IPS-11a (cell line): Measurements from ENCODE around the gene IRF5.
"Not testable (repeated sequence)": the region's sequence is repeated elsewhere in the genome, so short reads cannot be mapped to it uniquely, and the experiment has no call there.

Experiments used
- H3K4me3 ChIP-seq: one replicate; pipeline ENCODE4 v1.5.1; 2013; ENCODE audit warnings: low read depth, low read length, control low read depth

Gene IRF5

DNA sequence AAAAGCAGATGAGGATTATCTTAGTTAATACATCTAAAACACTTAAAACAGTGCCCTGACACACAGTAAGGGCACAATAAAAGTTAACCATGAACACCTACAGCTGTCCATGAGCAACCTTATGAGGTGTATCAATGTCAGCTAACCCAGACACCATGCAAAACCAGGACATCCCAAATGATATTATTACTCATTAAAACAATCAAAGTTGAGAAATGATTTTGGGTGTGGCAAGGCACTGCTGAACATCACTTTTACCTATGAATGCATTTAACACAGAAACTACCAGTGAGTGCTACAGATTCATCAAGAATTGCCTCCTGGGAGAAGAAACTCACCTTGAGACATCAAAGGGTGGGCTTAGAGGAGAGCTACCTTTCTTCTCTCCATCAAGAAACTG, 18.3 kb downstream of the IRF5 start:
- H3K4me3 ChIP-seq = no peak overlapping the region

DNA sequence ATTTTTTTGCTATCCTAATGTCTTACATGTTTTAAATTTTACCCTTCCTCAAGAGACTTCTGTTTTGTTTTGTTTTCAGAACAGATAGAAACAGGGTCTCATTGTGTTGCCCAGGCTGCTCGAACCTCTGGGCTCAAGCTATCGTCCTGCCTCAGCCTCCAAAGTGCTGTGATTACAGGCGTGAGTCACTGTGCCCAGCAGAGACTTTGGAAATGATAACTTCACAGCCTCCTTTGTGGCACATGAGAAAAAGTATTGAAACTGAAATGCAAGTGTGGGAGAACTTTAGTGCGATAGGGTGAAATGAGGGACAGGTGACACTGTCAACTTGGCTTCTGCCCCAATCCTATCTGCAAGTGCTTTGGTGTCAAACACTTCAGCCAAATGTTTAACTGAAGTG, 21.6 kb downstream of the IRF5 start:
- no peak overlapping the region for H3K4me3 ChIP-seq

DNA sequence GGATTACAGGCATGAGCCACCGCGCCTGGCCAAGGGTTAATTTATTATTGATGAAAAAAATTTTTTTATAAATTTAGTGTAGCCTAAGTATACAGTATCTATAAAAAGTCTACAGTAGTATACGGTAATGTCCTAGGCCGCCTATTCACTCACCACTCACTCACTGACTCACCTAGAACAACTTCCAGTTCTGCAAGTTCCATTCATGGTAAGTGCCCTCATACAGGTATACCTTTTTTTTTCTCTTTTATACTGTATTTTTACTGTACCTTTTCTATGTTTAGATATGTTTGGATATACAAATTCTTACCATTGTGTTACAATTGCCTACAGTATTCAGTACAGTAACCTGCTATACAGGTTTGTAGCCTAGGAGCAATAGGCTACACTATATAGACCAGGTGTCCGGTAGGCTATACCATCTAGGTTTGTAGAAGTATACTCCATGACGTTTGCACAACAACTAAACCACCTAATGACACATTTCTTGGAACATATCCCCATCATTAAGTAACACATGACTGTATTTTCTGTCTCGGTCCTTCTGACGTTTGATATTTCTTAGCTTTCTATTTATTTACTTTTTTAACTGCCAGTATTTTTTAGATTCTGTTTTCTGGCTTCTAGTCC, 23.4 kb downstream of the IRF5 start:
- no peak overlapping the region for H3K4me3 ChIP-seq

DNA sequence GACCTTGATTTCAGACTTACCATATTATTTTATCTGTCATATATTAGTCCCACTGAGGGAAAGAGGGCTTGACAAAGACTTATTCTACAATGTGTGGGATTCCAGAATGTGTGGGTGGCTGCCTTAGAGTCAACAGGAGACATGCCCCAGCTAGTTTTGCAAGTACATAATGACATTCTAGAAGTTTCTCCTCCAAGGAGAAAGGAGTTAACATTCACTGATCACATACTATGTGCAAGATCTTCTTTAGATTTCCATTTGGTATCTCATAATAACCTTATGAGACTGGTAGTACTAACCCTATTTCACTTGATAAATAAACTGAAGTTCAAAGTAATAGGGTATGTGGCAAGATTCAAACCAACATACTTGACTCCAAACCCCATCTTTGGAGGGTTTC, 25.2 kb downstream of the IRF5 start:
- no peak overlapping the region for H3K4me3 ChIP-seq

DNA sequence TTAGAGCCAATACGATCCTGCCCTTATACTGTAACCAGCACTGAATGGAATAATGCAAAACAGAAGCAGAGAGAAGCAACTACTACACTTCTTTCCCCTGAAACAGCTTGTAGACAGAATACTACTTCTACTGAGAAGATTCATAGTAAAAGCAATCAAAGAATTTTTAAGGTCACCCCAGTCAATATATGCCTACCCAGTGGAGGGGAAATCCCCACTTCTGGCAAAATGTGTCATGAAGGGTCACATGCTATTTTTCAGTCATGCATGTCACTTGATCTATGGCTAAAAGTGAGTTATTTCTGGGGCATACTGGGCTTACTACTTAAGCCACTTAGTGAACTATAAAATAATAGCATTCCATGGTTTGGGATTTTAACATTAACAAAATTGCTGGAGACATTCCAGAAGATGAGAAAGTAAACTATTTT, 25.6 kb downstream of the IRF5 start:
- H3K4me3 ChIP-seq = no peak overlapping the region

DNA sequence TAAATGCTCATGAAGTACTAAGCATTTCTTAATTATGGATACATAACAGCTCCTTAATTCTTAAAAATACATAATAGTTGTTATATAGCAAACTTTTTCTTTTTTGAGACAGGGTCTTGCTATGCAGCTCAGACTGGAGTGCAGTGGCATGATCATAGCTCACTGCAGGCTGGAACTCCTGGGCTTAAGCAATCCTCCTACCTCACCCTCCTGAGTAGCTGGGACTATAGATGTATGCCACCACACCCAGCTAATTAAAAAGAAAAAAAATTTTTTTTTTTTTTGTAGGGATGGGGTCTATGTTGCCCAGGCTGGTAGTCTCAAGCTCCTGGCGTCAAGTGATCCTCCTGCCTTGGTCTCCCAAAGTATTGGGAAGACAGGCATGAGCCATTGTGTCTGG, 30.9 kb downstream of the IRF5 start:
- H3K4me3 ChIP-seq = no peak overlapping the region

DNA sequence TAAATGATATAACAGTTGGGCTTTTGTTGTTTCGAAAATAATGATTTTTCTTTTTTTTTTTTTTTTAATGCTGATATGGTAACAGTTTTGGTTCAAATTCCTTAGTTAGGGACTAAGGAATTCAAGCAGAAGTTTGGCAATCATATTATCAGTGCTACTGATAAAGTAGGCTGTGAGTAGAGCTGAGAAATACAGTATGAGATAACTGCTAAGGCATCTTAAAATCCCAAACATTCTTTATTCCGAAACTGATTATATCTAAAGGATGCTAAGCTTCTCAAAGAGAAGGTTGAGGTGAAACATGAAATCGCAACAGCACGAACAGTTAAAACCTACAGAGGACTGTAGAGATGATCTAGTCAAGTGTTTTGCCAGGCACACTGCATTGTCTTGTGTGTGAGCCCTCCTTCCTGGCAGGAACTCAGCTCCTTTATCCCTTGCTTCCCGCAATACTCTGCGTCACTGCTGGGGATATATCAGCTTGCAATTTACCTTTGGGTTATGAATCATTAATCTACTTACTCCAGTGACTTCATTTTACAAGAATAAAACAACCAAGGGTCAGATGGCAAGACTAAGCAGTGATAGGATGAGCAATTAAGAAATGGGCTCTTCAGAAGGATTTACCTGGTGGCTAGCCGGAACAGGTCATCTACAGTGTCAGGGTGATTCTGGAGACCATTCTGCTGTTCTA, 36.7 kb downstream of the IRF5 start:
- H3K4me3 ChIP-seq = no peak overlapping the region

DNA sequence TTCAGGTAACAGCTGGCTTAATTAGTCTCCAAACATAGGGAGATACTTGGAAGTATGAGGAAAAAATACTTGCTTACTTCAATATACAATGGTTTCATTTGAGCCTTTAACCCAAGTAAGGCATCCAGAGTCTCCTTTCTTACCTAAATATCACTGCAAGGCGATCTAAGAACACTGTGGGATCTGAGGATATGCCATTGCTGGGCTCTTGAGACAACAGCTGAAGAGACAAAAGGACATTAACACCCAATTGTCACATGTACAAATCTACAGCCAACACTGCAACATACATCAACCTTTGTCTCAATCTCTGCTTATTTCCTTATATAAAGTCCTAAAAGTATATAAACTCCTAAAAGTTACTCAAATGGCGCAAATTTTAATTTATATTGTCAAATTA, 44.4 kb downstream of the IRF5 start:
- H3K4me3 ChIP-seq = no peak overlapping the region

DNA sequence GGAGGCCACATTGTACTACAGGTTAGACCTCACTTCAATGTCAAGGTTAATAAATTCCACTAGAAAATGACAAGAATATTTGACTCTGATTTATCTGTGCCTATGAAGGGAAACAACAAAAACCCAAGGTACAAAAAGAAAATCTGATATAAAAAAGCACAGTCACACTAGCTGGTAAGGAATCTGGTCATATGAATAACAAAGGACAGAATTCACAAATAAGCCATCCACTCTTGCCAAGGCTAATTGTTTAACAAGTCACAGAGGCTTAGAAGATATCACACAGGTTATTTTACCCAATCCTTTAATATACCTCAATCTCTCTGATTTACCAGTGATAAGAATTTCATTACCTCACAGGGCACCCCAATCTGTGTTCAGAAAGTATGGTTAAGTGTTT, 47.9 kb downstream of the IRF5 start:
- H3K4me3 ChIP-seq = no peak overlapping the region

DNA sequence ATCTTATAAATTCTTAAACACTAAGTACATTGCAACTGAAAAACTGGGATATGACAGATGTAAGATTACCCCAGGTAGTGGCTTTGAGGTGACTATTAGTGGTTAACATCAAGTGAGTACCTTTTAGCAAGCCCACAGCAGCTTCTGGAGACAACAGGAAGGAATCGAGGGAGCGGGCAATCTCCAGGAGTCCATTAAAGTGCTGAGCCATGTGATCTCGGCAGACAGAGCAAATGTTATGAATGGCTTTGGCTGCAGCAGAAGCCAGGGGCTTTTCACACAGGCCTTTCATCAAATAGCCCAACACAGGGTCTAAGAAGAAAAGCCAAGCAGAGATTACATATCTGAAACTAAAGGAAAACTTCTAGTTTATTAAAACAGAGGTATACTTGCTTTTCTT, 48.9 kb downstream of the IRF5 start:
- no peak overlapping the region for H3K4me3 ChIP-seq

DNA sequence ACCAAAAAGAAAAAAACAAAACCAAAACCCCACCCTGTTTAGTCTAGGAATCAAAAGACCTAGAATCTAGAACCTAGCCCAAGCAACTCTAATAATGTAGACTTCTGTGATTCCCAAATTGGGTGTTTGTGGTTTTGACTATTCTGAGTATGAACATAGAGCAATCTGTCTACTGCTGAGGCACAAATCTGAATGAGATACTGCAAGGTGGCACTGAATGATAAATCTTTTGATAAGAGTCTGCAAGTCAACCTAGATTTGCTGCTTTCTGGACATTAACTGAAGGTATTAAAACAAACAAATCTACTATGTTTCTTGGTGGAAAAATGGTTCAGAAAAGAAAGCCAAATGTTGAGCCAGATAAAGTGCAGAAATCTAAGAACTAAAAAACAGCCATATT, 50.6 kb downstream of the IRF5 start:
- H3K4me3 ChIP-seq = no peak overlapping the region

DNA sequence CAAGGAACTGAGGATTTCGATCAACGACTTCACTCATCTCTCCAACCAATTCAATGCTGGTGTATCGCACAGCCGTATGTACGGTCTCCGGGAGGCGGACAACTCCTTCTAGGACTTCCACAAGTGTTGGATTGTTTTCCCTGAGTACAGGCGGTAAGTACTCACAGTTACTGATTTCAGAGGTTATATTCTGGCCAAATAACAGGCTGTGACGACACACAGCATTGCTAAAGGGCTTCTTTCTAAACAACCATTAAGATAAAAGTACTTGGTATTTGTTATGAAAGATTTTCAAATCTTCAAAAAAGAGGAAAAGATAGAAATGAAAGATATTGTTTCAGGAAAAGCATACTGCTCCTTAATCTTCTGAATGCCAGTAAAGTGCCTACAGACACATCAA, 52.2 kb downstream of the IRF5 start:
- no peak overlapping the region for H3K4me3 ChIP-seq

DNA sequence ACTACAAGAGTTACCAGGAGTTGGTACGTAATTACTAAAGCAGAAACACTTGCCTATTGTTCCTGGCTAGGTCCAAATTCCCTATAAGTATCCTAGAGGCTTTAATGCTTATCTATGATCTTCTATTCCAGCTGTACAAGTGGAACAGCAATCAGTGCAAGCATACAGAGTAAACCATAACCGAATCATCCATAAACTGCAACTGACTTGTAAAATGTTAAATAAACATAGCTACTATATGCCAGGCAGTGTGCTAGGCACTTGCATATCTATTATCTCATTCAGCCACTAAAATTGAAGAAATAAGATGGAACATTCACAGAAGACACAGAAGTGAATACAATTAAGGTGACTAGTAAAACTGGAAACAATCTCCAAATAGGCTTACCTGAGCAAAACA, 55.7 kb downstream of the IRF5 start:
- H3K4me3 ChIP-seq = no peak overlapping the region

DNA sequence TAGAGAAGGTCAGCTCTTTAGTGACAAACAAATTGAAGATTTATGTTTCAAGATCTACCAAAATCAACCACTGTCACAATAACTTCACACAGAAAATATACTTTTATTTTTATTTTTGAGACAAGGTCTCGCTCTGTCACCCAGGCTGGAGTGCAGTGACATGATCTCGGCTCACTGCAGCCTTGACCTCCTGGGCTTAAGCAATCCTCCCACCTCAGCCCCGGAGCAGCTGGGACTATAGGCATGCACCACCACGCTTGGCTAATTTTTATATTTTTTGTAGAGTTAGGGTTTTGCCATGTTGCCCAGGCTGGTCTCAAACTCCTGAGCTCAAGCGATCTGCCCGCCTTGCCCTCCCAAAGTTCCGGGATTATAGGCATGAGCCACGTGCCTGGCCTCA, 56.8 kb downstream of the IRF5 start:
- not testable (repeated sequence) for H3K4me3 ChIP-seq

DNA sequence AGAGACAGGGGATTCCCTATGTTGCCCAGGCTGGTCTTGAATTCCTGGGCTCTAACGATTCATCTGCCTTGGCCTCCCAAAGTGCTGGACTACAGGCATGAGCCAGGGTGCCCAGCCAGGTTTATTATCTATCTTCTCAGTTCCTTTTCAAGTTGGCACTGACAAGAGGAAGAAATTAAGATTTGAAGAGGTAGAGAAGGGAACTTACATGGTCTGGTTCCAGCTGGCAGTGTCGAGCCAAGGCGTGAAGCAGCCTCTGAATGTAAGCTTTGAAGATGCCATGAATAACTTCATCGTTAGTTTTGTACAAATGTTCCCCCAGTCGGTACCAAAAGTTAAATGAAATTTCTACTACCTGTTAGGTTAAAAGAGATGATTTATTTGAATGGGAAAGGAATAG, 59.5 kb downstream of the IRF5 start:
- no peak overlapping the region for H3K4me3 ChIP-seq
